HepG2 (cell line): ENCODE data around the gene MAN2A1. TPM values are rescaled to one million over a fixed set of nuclear protein-coding genes. Genes with fewer than 3 reads are reported as not detected.
A peak's percentile ranks its signal among the peaks of the same experiment; 100 is the strongest.

Source experiments
- ATAC-seq: fragments of 200-7000 bp; cut with Tn5 transposase; 3 replicates; pipeline ENCODE4 v1.9.1; 2020; ENCODE audit warnings: mild to moderate bottlenecking, moderate library complexity
- BruUV-seq: library from RNA; stranded (reverse); fragments of 400-500 nt; replicated peaks from 2 replicates; lab custom pipeline; 2021; lab: Mats Ljungman, UMichigan
- CTCF ChIA-PET: fragments of 300-600 bp; formaldehyde crosslinking; extraction: SDS; loops from one replicate; lab custom pipeline; 2021; ENCODE audit warnings: low total read pairs, inconsistent platforms, low intra/inter-chr PET ratio; lab: Yijun Ruan, JAX
- POLR2A ChIA-PET: fragments of 350-600 bp; sonication (Branson Sonifier 250); formaldehyde crosslinking; loops from one replicate; lab custom pipeline; 2020; ENCODE audit warnings: antibody characterized with exemption, inconsistent platforms; lab: Yijun Ruan, JAX
- DNase-seq: peaks from one replicate; pipeline ENCODE4 v3.0.0-alpha.2; 2015; ENCODE audit warnings: low spot score
- FAIRE-seq: peaks from 3 replicates; lab custom pipeline; 2011; peaks lifted over from hg19 to GRCh38; lab: Jason Lieb, UNC
- H2AFZ ChIP-seq: one replicate; pipeline ENCODE4 v1.6.1; 2011; ENCODE audit warnings: low read length, inconsistent platforms
- H3K27ac ChIP-seq: fragments of 300-600 bp; 3 replicates; pipeline ENCODE4 v1.8.0; 2011; ENCODE audit warnings: mixed run types, mild to moderate bottlenecking, mixed read lengths, low read length, inconsistent platforms; ENCODE audit not compliant: insufficient read depth; ENCODE audit errors: extremely low read length
- H3K27me3 ChIP-seq, 2 experiments: fragments of 200-600 bp in 1 of 2; 2 replicates in 1 of 2; 3 replicates in 1 of 2; pipeline versions ENCODE4 v1.6.0 to v1.8.0; 2011; ENCODE audit warnings: low read length in 2 of 2, mild to moderate bottlenecking in 2 of 2, moderate library complexity in 2 of 2, inconsistent platforms in 1 of 2; ENCODE audit not compliant: insufficient read depth in 2 of 2, control insufficient read depth in 1 of 2
- H3K36me3 ChIP-seq, 2 experiments: fragments of 200-600 bp in 1 of 2; replicated peaks in 1 of 2; 2 replicates in 1 of 2; 3 replicates in 1 of 2; pipeline versions ENCODE4 v1.5.1 to v1.8.0; 2011; ENCODE audit warnings: low read length in 2 of 2, inconsistent platforms in 1 of 2; ENCODE audit not compliant: insufficient read depth in 2 of 2, control insufficient read depth in 1 of 2
- H3K4me1 ChIP-seq: 2 replicates; pipeline ENCODE4 v1.5.1; 2012; ENCODE audit warnings: low read length, inconsistent platforms; ENCODE audit not compliant: insufficient read depth
- H3K4me2 ChIP-seq: 2 replicates; pipeline ENCODE4 v1.6.0; 2011; ENCODE audit warnings: low read depth, low read length, inconsistent platforms
- H3K4me3 ChIP-seq, 3 experiments: fragments of 200-600 bp in 1 of 3; sonication (generic), shearing (Covaris generic) in 1 of 3; replicated peaks in 1 of 3; 2 replicates each; pipeline ENCODE4 v1.5.1; 2011 to 2016; ENCODE audit warnings: low read length in 3 of 3, inconsistent platforms in 2 of 3, low read depth in 2 of 3, mild to moderate bottlenecking in 2 of 3, control low read depth in 1 of 3, mixed read lengths in 1 of 3; ENCODE audit not compliant: insufficient read depth in 1 of 3
- H3K79me2 ChIP-seq: one replicate; pipeline ENCODE4 v1.6.1; 2011; ENCODE audit warnings: low read length, inconsistent platforms; ENCODE audit not compliant: insufficient read depth
- H3K9ac ChIP-seq: 2 replicates; pipeline ENCODE4 v1.6.0; 2011; ENCODE audit warnings: mild to moderate bottlenecking, low read depth, low read length, inconsistent platforms; ENCODE audit not compliant: insufficient read depth
- H3K9me3 ChIP-seq: 2 replicates; pipeline ENCODE4 v1.5.1; 2012; ENCODE audit warnings: mild to moderate bottlenecking, low read length
- H4K20me1 ChIP-seq: 2 replicates; pipeline ENCODE4 v1.6.0; 2011; ENCODE audit warnings: inconsistent platforms, mild to moderate bottlenecking, low read length, moderate library complexity; ENCODE audit not compliant: insufficient read depth
- EED ChIP-seq: sonication (generic); formaldehyde crosslinking; IDR thresholded peaks from 2 replicates; pipeline ENCODE4 v1.5.0; 2020; ENCODE audit warnings: mild to moderate bottlenecking, missing genetic modification reagents
- EZH2 ChIP-seq: conservative IDR thresholded peaks from 2 replicates; pipeline ENCODE4 v1.6.1; 2012; ENCODE audit warnings: mild to moderate bottlenecking, low read depth, low read length, moderate library complexity
- MBD4 ChIP-seq: IDR thresholded peaks from 2 replicates; pipeline ENCODE4 v1.6.1; 2012; ENCODE audit warnings: low read length, inconsistent platforms, borderline replicate concordance
- MNT ChIP-seq: fragments of 450-650 bp; IDR thresholded peaks from 2 replicates; pipeline ENCODE4 v1.6.1; 2016
- ZBTB7A ChIP-seq: sonication (generic); formaldehyde crosslinking; IDR thresholded peaks from 2 replicates; pipeline ENCODE4 v1.8.0; 2022; ENCODE audit warnings: mild to moderate bottlenecking, missing genetic modification reagents
- ZNF292 ChIP-seq: sonication (generic); formaldehyde crosslinking; IDR thresholded peaks from 2 replicates; pipeline ENCODE4 v1.8.1; 2022; ENCODE audit warnings: mild to moderate bottlenecking, low read depth, missing genetic modification reagents, borderline replicate concordance
- ZSCAN5A ChIP-seq: sonication (generic); formaldehyde crosslinking; IDR thresholded peaks from 2 replicates; pipeline ENCODE4 v1.8.0; 2022; ENCODE audit warnings: mild to moderate bottlenecking, missing genetic modification reagents, borderline replicate concordance
- WGBS: methylation state at CpG from one replicate; pipeline ENCODE4 v1.1.6; 2017; ENCODE audit warnings: low lambda C conversion rate; 5-methylcytosine and 5-hydroxymethylcytosine counted together
- in situ Hi-C: cut with HindIII; loops from 2 replicates; pipeline ENCODE4 v1.10.0; 2017; ENCODE audit warnings: low pct_unique_long_range_greater_than_20kb; ENCODE audit not compliant: extremely low pct_ligation_motif_present
- intact Hi-C: fragments of 100-400 bp; cut with micrococcal nuclease; formaldehyde crosslinking; loops from one replicate; pipeline ENCODE4 v1.10.0; 2022; ENCODE audit not compliant: unreplicated experiment
- polyA plus RNA-seq, 8 experiments: library from polyadenylated mRNA; depleted of rRNA in 3 of 8; stranded (reverse) in 7 of 8; unstranded in 1 of 8; fragments of >200 nt; fragmentation: Illumina TruSeq in 4 of 8; extraction: Trizol in 4 of 8; gene quantifications; 2 replicates each; pipeline versions ENCODE4 v1.2.1 to v1.2.3, GENCODE V29; 2011 to 2016; ENCODE audit warnings: low read depth in 4 of 8, missing spikeins in 1 of 8, mixed read lengths in 1 of 8; ENCODE audit not compliant: insufficient read depth in 1 of 8
- total RNA-seq, 5 experiments: library from RNA; depleted of rRNA; stranded (reverse); fragments of >200 nt; fragmentation: Illumina TruSeq; extraction: Trizol; gene quantifications; 2 replicates each; pipeline ENCODE4 v1.2.3, GENCODE V29; 2016; ENCODE audit warnings: low read depth in 1 of 5

MAN2A1 gene
- total and polyA plus RNA-seq, 2 of the 13 experiments (the other 11 are each of a cell fraction or from before 2014, with no cell fraction given) = 56.2 to 80.5 TPM

DNA sequence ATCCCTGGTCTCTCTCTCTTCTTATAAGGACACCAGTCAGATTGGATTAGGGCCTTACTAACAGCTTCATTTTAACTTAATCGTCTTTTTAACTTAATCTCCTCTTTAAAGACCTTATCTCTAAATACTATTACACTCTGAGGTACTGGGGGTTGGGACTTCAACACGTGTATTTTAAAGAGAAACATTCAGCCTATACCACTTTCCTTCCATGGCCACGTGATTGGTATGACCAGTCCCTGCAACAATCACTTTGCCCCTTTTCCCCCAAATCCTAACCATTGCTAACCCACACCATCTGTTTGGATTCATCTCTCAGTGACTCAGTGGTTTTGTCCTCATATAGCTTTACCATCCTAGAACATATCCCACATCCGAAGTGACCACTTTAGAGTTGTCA is 3.8 kb upstream of the MAN2A1 start:
- Histone ChIP-seq H2AFZ (no peak overlapping the region), H3K4me1 (peaks cover 11% of the 10 kb centered on the region), H4K20me1 (no peaks in the 10 kb centered on the region), H3K36me3 (no peaks in the 10 kb centered on the region), H3K4me3 (no peak overlapping the region), H3K79me2 (peaks cover 6% of the 10 kb centered on the region), H3K27ac (no peak overlapping the region), H3K27me3 (no peaks in the 10 kb centered on the region; a peak in 1 of 5 replicates), H3K9me3 (no peaks in the 10 kb centered on the region), H3K9ac (no peak overlapping the region), H3K4me2 (no peak overlapping the region)
- ChIA-PET POLR2A (no interaction called here), CTCF (no interaction called here)
- BruUV-seq = no TSS peak
- intact Hi-C loops (loop anchor here (5.0 kb wide), 3 partner anchors 199 to 1044 kb away; no protein-coding TSS in a partner anchor), in situ Hi-C loops (loop anchor here (25.0 kb wide), 2 partner anchors 651 to 774 kb away; no protein-coding TSS in a partner anchor)
- no peak for DNase-seq
- ATAC-seq = no peak
- no peak for FAIRE-seq
- TF ChIP-seq EED (no peak), MBD4 (no peak), ZBTB7A (CRISPR knock-in tag) (no peak), MNT (peak; percentile 91), ZNF292 (CRISPR knock-in tag) (no peak), ZSCAN5A (CRISPR knock-in tag) (no peak), EZH2 (no peak)
- 2% methylated on average over 4 of the region's 4 CpGs for WGBS
